Upper lobe of left lung (tissue), 4 donors: ENCODE measurements around the gene CACNA2D4.

Source experiments
- CTCF ChIP-seq, 6 experiments: fragments of 450-650 bp in 4 of 6; fragments of 200-600 bp in 2 of 6; sonication (generic) in 2 of 6; IDR thresholded peaks; one replicate each; pipeline ENCODE4 v1.5.1; 2016 to 2019; ENCODE audit warnings: antibody characterized with exemption in 6 of 6
- EP300 ChIP-seq, 4 donors: sonication (generic); formaldehyde crosslinking; IDR thresholded peaks; one replicate each; pipeline ENCODE4 v1.5.1; 2017; ENCODE audit warnings: antibody characterized with exemption in 4 of 4, control low read depth in 2 of 4
- POLR2A ChIP-seq, 4 donors: fragments of 450-650 bp; IDR thresholded peaks; one replicate each; pipeline ENCODE4 v1.5.1; 2016 to 2017; ENCODE audit warnings: antibody characterized with exemption in 4 of 4, mild to moderate bottlenecking in 2 of 4

- TF ChIP-seq CTCF (IDR thresholded peaks at IDR 0.05) (no peak), EP300 (IDR thresholded peaks at IDR 0.05) (no peak), POLR2A (IDR thresholded peaks at IDR 0.05) (no peak)
These were observed 71.0 kb downstream of the CACNA2D4 start for GRCh38 chr12:1847411-1847810.
